ENCODE measurements around the gene PLK1. TPM values are rescaled to one million over a fixed set of nuclear protein-coding genes. Genes with fewer than 3 reads are reported as not detected.

PLK1 gene
- total and polyA plus RNA-seq, 2 of the 13 experiments (the other 11 are each of a cell fraction or from before 2014, with no cell fraction given), result 71.5 to 76.3 TPM

GRCh38 chr16:23704772-23705516, 26.3 kb downstream of the PLK1 start (continued):
- TF ChIP-seq, protein P1, sequence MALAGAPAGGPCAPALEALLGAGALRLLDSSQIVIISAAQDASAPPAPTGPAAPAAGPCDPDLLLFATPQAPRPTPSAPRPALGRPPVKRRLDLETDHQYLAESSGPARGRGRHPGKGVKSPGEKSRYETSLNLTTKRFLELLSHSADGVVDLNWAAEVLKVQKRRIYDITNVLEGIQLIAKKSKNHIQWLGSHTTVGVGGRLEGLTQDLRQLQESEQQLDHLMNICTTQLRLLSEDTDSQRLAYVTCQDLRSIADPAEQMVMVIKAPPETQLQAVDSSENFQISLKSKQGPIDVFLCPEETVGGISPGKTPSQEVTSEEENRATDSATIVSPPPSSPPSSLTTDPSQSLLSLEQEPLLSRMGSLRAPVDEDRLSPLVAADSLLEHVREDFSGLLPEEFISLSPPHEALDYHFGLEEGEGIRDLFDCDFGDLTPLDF (CRISPR knock-in tag; IDR thresholded peaks at IDR 0.05), result no peak
- TF ChIP-seq MAZ (IDR thresholded peaks at IDR 0.05; ENCODE audit: borderline replicate concordance, low read depth, low read length), result no peak
- TF ChIP-seq MAZ (CRISPR knock-in tag; IDR thresholded peaks at IDR 0.05; ENCODE audit: low read depth), result no peak
- TF ChIP-seq ZNF274 (CRISPR knock-in tag; IDR thresholded peaks at IDR 0.05), result no peak
- TF ChIP-seq MXD1 (CRISPR knock-in tag; IDR thresholded peaks at IDR 0.05), result peak; percentile 70; the same call in 1 of the 2 replicates
- no peak for TF ChIP-seq ZNF550 (CRISPR knock-in tag; IDR thresholded peaks at IDR 0.05; ENCODE audit: borderline replicate concordance)
- TF ChIP-seq ZNF782 (CRISPR knock-in tag; IDR thresholded peaks at IDR 0.05; ENCODE audit: borderline replicate concordance), result no peak
- TF ChIP-seq ZNF672 (CRISPR knock-in tag; IDR thresholded peaks at IDR 0.05), result no peak
- TF ChIP-seq ZNF44 (CRISPR knock-in tag; IDR thresholded peaks at IDR 0.05), result no peak
- TF ChIP-seq MIER2 (CRISPR knock-in tag; IDR thresholded peaks at IDR 0.05), result no peak
- TF ChIP-seq AKNA (CRISPR knock-in tag; IDR thresholded peaks at IDR 0.05; ENCODE audit: borderline replicate concordance), result no peak
- no peak for TF ChIP-seq ZSCAN20 (CRISPR knock-in tag; IDR thresholded peaks at IDR 0.05; ENCODE audit: borderline replicate concordance)
- TF ChIP-seq ZSCAN9 (CRISPR knock-in tag; IDR thresholded peaks at IDR 0.05; ENCODE audit: borderline replicate concordance), result no peak
- TF ChIP-seq ZNF382 (CRISPR knock-in tag; IDR thresholded peaks at IDR 0.05; ENCODE audit: borderline replicate concordance), result no peak
- TF ChIP-seq, protein P2, sequence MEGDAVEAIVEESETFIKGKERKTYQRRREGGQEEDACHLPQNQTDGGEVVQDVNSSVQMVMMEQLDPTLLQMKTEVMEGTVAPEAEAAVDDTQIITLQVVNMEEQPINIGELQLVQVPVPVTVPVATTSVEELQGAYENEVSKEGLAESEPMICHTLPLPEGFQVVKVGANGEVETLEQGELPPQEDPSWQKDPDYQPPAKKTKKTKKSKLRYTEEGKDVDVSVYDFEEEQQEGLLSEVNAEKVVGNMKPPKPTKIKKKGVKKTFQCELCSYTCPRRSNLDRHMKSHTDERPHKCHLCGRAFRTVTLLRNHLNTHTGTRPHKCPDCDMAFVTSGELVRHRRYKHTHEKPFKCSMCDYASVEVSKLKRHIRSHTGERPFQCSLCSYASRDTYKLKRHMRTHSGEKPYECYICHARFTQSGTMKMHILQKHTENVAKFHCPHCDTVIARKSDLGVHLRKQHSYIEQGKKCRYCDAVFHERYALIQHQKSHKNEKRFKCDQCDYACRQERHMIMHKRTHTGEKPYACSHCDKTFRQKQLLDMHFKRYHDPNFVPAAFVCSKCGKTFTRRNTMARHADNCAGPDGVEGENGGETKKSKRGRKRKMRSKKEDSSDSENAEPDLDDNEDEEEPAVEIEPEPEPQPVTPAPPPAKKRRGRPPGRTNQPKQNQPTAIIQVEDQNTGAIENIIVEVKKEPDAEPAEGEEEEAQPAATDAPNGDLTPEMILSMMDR (CRISPR knock-in tag; IDR thresholded peaks at IDR 0.05), result peak; percentile 32; the same call in 1 of the 2 replicates
- TF ChIP-seq RFXAP (CRISPR knock-in tag; IDR thresholded peaks at IDR 0.05; ENCODE audit: borderline replicate concordance), result no peak
- no peak for TF ChIP-seq ZNF234 (CRISPR knock-in tag; conservative IDR thresholded peaks at IDR 0.05)
- TF ChIP-seq TBP (CRISPR knock-in tag; IDR thresholded peaks at IDR 0.05), result no peak
- TF ChIP-seq MED13 (CRISPR knock-in tag; IDR thresholded peaks at IDR 0.05), result no peak
- TF ChIP-seq ZNF556 (CRISPR knock-in tag; IDR thresholded peaks at IDR 0.05; ENCODE audit: borderline replicate concordance), result peak; percentile 87; the same call in 1 of the 2 replicates
- TF ChIP-seq SKI (IDR thresholded peaks at IDR 0.05; ENCODE audit: partially characterized antibody), result peak; percentile 84
- peak; percentile 71 for TF ChIP-seq NR2F6 (IDR thresholded peaks at IDR 0.05)
- no peak for TF ChIP-seq NR2F6 (CRISPR knock-in tag; IDR thresholded peaks at IDR 0.05)
- no peak for TF ChIP-seq WIZ (CRISPR knock-in tag; IDR thresholded peaks at IDR 0.05)

Data from HepG2 (cell line).